ENCODE data around the gene CCDC116.
"Not testable (repeated sequence)": the region's sequence is repeated elsewhere in the genome, so short reads cannot be mapped to it uniquely, and the experiment has no call there.

Gene CCDC116

DNA sequence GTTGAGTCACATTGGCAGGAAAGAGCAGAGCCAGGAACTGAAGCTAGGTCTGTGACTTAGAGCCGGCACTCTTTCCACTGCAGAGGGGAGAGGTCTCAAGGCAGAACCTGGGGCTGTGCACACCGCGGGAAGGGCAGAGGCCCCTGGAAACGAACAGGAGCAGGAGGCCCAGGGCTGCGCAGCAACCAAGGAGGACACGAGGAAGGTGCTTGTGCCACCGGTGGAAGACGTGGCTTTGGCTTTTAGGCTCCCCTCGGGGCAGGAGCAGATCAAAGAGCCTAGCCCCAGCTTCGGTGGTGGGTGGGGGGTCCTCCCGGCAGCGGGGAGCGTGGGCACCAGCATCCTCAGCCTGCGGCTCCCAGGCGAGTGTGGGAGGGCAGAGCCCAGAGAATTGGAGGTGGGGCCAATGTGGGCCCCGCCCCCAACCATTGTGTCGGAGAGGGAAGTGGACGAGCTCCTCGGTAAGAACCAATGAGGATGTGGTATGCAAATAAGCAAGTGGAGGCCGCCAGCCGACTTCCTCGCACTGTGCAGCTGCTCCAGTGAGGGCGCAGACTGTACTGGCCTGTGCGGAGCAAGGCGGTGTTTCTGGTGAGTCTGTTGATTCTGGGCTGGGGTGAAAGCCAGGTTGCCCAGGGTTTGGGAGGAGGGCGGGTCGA is at the start of gene CCDC116:
TSS of gene CCDC116 (plus strand) at position 524 of the 659 bp plus-strand sequence. CDS start 422 bp downstream, outside the sequence.
- DNase-seq, result no peak

GRCh38 chr22:21582801-21583740 is 49.5 kb upstream of the CCDC116 start:
- DNase-seq, result no peak

DNA sequence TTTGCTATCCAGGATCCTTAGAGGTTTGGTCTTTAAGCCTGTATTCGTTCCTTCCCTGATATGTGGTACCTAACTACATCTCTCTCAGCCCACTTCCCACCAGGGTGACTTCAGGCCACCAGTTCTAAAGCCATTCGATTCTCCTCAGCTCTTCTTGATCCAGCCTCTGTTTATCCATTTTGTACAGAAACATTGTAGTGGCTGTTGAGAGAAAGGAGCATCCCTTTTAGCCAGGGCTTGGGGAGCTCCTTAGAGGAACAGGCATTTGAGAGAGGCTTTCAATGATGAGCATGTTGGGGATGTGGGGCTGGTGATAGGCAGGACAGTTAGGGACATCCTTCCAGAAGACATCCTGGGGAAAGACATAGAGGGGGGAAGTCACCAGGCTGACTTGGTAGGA is 47.2 kb upstream of the CCDC116 start:
- DNase-seq, result no peak

- no peak for DNase-seq
These were observed 44.6 kb upstream of the CCDC116 start for GRCh38 chr22:21587803-21588611.

DNA sequence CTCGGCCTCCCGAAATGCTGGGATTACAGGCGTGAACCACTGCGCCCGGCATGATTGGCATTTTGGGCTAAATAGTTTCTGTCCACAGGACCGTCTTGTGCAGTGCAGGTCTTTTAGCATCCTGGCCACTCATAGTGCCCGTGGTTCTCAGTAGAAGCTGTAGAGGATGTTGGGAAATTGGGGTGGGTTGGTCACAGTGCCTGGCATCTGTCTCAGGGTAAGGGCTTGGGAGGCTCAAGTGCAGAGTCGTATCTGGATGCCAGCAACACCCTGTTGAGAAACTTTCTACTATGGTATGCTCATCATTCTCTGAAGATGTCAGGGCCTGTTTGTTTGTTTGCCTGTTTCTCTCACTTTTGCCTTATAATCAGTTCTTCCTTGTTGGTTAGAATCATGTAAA is 43.2 kb upstream of the CCDC116 start:
- DNase-seq, result no peak

DNA sequence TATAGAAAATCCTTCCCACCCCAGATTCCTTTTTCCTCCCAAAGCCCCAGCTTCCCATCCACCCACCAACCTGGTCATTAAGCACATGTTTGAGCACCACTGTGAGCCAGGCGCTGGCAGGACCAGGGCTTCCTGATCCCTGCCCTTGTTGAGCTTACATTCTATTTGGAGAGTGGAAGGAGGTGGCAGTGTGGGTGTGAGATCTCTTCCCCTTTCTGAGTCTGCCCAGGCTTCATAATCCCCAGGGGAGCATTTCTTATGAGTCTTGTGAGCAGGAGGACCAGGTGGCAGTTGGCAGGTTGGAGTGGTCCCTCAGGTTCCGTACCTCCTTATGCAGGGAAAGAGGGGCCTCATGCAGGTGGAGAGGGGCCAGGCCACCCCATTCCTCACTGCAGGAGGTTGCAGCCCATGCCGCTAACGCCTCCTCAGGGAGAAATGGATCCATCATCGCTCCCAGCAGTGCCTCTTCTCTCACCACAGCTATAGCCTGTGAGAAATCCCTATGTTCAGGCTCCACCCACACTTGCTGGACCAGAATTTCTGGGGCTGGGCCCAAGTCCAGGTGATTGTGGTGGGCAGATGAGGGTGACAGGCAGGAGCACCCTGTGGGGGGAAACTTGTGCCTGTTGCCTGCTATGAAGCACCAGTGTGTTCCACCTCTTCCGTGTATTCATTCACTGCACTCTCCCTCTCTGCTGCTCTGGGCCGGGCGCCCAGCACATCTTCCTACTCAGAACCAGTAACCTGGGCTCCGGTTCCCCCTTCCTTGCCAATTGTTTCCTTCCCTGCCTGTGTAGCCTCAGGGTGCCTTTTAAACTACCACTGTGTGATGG is 41.5 kb upstream of the CCDC116 start:
- DNase-seq, result no peak

- no peak for DNase-seq
These were observed 40.9 kb upstream of the CCDC116 start for GRCh38 chr22:21591695-21592094.

- DNase-seq, result no peak
These were observed 40.1 kb upstream of the CCDC116 start for GRCh38 chr22:21592422-21592821.

DNA sequence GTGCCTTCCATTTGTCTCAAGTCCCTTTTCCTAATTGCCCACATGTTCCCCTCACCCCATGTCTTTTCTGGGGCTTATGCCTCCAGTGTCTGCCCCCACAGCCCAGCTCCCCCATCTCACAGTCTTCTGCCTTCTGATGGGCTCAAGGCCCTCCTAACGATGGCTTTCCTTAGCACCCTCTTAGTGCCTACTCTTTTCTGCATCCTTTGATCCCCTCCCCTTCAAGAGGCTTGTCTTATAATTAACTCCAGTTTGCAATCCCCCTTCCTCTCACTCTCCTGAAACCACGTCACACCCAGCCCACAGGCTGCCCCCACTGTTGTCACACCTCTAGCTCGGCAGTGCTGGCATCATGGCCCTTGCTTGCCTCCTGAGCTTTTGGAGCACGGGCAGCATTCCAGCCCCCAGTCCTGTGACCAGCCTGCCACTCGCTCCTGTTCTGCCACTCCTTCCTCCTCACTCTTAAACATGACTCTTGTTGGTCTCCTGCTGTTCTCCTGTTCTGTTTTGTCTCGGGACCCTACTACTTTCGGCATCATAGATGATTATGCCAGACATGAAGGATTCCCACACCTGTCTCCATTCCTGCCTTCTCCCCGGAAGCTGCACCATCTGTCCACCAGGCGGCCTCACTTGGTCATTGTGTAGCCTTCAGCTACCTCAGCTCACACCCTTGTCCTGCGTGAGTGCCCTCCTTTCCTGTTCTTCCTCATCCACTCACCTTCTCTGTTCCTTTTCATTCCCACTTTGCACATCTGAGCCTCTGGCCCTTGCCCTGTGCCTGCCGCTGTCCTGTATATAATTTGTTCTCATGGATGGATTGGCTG is 38.9 kb upstream of the CCDC116 start:
- DNase-seq, result no peak

DNA sequence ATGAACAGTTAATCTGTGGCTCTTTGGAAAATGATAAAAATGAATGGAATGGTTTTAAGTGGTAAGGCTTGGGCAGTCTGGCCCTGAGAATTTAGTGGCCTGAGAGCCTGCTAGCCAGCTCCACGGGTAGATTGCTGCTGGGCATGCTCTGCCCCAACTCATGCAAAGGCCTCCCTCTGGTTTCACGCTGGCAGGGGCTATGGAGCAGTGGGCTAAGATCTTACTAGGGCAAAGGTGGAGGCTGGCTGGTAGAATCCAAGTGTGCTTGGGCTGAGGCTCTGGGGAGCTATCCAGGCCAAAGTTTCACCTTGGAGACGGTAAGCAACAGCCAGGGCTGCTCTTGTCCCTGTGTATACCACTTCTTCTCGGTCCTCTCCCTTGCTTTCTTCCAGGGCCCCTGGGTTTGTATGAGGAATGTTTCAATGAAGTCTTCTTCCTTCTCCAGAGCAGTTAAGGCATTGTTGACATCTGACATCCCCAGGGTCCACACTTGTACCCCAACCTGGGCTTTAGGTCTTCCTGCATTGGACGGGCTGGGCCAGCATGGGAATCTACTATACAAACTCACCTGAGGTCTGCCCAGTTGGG is 37.6 kb upstream of the CCDC116 start:
- no peak for DNase-seq

DNA sequence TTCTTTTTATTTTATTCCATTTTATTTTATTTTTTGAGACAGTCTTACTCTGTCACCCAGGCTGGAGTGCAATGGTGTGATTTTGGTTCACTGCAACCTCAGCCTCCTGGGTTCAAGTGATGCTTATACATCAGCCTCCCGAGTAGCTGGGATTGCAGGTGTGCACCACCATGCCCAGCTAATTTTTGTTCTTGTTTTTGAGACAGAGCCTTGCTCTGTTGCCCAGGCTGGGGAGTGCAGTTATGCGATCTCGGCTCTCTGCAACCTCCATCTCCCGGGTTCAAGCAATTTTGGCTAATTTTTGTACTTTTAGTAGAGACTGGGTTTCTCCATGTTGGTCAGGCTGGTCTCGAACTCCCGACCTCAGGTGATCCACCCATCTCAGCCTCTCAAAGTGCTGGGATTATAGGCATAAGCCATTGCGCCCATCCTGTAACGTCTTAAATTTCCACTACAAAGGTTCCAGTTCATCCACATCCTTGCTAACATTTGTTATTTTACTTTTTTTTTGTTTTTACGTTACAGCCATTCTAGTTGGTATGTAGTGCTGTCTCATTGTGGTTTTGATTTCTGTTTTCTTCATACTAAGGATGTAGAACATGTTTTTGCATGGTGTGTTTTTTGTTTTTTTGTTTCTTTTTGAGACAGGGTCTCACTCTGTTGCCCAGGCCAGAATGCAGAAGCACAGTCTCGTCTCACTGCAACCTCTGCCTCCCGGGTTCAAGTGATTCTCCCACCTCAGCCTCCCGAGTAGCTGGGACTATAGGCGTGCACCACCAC is 36.0 kb upstream of the CCDC116 start:
- not testable (repeated sequence) for DNase-seq

DNA sequence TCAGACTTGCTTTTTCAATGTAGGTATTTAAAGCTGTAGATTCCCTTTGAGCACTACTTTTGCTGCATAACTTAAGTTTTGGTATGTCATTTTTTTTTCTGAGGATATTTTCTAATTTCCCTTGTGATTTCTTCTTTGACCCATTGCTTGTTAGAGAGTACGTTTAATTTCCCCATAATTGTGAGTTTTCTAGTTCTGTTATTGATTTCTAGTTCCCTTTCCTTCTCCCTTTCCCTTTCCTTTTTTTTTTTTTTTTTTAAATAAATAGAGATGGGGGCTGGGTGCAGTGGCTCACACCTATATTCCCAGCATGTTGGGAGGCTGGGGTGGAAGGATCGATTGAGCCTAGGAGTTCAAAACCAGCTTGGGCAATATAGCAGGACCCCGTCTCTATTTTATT is 34.3 kb upstream of the CCDC116 start:
- no peak for DNase-seq

GRCh38 chr22:21599053-21599893 is 33.3 kb upstream of the CCDC116 start:
- no peak for DNase-seq

DNA sequence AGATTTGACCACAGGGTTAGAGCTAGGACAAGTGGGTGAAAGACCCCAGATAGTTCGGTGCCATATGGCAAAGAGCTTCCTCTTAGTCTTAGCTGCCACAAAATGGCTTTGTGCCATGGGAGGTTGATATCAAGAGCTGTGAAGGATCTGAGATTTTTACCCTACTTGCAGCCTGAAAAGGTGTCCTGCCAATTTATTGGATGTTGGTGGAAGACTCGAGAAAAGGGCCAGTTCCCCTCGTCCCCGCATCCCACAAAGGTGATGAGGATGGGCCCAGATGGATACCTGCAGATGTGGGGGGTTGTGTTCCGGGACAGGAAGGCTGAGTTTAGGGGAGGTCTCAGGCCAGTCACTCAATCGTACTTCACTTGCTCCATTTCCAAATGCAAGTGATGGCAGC is 30.0 kb upstream of the CCDC116 start:
- DNase-seq, result no peak

DNA sequence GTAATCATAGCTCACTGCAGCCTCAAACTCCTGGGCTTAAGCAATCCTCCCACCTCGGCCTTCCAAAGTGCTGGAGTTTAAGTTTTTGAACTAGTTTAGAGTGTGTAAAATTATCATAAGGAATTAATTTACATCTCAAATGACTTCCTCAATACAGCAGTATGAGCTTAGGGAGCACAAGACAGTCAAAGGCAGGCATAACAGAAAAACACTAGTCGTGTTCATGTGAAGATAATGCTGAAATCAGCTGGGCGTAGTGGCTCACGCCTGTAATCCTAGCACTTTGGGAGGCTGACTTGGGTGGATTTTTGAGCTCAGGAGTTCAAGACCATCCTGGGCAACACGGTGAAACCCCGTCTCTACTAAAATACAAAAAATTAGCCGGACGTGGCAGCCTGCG is 28.6 kb upstream of the CCDC116 start:
- DNase-seq, result no peak

DNA sequence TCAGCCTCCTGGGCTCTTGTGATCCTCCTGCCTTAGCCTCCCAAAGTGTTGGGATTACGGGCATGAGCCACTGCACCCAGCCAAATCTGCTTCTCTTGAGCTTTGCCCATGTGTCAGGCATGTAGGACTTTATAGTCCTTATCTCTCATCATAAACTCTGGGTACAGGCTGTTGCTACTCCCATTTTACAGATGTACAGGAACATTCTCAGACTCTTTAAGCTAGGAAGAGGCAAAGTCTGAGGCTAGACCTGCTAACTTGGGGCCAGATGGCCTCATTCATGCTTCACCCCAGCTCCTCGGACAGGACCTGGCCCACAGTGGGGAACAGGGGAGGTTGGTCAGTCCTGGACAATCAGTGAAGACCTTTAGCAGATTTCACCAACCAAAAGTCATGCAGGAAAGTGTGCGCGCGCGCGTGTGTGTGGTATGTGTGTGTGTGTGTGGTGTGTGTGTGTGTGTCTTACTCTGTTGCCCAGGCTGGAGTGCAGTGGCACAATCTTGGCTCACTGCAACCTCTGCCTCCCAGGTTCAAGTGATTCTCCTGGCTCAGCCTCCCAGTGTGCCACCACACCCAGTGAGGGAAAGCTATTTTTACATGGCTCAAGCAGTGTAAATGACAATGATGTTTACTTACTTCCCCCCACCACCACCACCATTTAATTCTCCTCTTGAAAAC is 26.5 kb upstream of the CCDC116 start:
- DNase-seq, result no peak

- DNase-seq, result no peak
These were observed 25.8 kb upstream of the CCDC116 start for GRCh38 chr22:21606775-21607174.

GRCh38 chr22:21609556-21610157 is 22.9 kb upstream of the CCDC116 start:
- DNase-seq, result not testable (repeated sequence)
